ENCODE data around the gene E2F6.

E2F6 gene

GRCh38 chr2:11465485-11466306, at the start of gene E2F6:
TSS of gene E2F6 (minus strand) at chr2:11466161. CDS start at chr2:11465879, 282 bp downstream.
- DNase-seq, result peak; percentile 65 to 90 (median 82)

DNA sequence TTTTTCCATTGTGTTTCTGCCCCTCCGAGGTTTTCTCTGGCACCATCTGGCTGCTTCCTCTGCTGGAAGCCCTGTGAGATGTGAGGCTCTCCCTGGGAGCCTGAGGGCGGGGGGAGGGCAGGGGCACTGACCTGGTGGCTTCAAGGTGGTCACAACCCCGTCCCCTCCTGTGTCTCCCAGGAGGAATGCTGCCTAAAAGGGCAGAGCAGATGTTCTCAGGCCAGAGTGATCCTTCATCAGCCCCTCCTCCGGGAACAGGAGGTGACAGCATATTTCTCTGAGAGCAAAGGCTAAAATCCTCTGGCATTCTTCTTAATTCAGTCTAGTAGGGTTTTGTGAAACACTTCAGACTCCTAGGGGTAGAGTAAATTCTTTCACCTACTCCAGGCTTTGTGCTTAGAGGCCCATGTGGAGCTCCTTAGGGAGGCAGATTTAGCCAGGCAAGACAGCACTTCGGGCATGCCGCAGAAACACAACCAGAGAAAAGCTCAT, 49.6 kb upstream of the E2F6 start:
- DNase-seq, result no peak

GRCh38 chr2:11514904-11515303, 48.9 kb upstream of the E2F6 start:
- no peak for DNase-seq

DNA sequence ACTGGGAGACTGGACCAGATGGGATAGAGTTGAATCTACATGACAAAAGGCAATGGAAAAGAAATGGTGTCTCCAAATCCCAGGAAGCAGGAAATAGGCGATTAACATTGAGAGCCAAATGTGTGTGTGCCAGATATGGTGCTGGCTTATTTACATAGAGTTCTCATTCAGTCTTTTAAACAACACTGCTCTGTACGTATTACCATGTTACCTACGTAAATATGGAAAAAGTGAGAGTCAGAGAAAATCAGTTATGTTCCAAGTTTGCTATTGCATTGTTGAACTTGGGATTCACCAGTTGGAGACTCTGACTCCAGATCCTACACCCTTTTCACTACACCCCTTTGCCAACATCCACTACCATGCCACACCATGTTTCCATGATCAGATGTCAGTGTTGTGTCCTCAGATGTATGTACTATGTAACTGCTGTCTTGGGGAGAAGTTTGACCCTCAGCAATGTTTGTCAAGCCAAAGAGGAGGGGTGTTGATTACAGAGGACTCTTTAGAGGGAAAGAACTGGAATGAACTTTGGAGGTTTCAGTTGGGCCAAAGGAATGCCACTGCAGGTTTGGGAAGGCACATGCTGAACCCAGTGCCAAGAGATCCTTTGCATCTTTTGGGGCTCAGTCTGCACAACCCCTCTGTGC, 48.2 kb upstream of the E2F6 start:
- no peak for DNase-seq

DNA sequence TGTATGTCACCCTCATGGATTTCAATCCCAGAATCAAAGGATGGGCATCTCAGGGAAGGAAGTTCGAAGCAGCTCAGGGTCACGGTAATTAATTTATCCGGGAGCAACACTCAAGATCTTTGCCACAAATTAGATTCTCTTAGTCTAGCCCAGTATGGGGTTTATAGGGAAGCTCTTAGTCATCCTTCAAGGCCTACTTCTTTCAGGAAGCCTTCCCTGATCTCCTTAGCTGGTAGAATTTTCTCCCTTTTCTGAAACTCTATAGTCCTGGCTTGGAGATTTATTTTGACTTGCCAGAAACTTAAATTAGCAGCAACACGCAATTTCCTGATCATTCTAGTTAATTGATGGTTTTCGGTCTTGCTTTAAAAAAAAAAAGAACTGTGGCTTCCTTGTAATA, 47.4 kb upstream of the E2F6 start:
- no peak for DNase-seq

DNA sequence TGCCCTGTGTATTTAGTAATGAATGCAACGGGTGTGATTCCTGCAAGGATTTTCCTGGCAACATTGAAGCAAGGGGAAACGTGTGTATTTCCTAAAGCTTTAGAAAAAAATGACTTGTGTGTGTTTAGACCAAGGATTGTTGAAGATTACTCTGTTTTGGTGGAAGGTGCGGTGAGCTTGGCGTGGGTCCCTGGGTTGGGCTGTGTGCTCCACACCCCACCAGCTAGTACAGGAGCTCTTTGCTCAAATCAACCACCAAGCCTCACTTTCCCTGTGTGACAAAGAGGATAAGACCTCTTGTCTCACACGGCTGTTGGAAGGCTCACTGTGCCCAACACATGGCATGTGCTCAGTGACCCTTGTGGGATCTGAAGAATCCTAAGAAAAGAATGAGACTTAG, 46.5 kb upstream of the E2F6 start:
- DNase-seq, result no peak

DNA sequence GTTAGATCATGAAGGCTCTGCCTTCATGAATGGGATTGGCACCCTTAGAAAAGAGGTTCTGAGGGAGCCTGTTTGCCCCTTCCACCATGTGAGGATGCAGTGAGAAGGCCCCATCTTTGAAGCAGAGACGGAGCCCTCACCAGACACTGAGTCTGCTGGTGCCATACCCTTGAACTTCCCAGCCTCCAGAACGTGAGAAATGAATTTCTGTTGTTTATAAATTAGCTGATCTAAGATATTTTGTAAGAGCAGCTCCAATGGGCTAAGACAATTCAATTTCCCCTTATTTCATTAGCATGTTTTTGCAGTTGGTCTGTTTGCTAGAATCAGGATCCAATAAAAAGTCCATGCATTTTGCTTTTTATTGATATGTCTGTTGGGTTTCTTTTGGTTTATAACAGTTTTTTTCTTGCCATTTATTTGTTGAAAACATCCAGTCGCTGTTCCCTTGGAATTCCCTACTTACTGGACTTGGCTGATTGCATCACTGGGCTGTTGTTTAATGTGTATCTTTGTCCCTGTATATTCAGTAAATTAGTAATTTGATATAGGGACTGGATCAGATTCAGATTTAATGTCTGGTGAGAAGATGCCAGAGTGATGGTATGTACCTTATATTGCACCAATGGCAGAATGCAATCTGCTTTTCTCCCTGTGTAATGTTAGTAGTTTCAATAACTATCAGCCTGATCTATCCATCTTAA, 43.8 kb upstream of the E2F6 start:
- no peak for DNase-seq

- no peak for DNase-seq
These were observed 42.3 kb upstream of the E2F6 start for GRCh38 chr2:11508279-11508678.

DNA sequence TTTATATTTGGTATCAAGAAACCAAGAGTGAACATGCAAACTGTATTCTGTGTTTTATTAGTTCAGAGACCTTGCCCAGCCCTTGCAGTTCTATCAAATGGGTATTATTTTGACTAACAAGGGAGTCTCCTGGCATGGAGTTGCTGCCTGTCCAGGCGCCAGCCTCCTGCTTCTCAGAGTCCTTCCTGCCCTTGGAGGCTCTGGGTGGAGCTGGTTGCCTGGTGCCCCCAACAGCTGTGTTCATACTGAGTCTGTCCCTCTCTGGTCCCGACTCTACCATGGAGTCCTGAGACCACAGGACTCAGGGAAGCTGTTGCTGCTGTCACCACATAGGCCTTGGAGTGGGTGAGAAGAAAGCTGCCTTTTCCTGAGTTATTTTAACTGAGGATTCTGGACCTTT, 41.6 kb upstream of the E2F6 start:
- no peak for DNase-seq

DNA sequence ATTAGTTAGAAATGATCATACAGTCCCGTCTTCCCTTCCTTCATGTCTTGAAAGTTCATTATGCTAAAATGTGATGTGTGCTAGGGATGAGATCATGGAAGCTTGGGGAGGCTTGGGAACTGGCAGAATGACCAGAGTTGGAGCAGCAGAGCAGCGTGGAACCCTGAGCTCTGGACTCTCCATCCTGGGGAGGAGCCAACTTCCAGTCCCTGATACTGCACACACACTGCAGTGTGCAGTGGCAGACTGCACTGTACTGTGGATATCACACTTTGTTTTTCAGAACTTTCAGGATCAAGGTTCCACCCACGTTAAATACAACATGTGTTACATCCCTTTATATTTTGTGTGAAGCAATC, 40.6 kb upstream of the E2F6 start:
- no peak for DNase-seq

DNA sequence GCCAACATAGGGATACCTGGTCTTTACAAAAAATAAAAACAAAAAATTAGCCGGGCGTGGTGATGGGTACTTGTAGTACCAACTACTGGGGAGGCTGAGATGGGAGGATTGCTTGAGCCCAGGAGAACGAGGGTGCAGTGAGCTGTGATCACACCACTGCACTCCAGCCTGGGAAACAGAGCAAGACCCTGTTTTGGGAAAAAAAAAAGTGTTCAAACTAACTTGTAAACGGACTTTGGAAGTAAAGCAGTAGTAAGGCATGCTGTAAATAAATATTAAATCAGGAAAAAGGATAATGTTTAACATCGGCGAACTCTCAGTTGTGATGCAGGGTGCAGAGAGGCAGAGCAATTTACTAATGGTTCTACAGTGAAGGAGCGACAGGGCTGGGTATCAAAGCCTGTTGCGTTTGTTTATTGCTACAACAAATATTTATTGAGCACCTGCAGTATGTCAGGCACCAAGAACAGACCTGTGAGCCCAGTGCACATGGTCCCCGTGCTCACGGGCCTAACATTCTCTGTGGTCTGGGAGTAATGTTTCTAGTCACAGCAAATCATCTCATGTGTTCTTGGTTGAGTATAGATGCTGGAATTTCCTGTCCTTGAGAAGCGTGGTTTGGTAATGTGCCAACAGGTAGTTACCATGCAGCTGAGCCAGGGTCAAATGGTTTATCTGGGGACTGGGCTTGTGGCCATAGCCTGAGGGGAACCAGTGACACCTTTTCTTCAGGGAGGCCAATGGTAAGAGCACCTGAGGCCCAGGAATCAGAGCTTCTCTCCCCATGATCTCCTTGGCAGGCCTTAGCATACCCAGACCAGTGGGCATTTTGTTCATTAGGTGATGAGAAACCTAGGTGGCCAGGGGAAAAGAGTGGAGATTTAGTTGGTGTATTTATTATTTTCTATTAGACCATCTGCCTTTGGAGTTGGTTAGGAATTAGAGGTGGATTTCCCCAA, 40.0 kb upstream of the E2F6 start:
- no peak for DNase-seq

GRCh38 chr2:11503354-11503927, 37.5 kb upstream of the E2F6 start:
- no peak for DNase-seq

DNA sequence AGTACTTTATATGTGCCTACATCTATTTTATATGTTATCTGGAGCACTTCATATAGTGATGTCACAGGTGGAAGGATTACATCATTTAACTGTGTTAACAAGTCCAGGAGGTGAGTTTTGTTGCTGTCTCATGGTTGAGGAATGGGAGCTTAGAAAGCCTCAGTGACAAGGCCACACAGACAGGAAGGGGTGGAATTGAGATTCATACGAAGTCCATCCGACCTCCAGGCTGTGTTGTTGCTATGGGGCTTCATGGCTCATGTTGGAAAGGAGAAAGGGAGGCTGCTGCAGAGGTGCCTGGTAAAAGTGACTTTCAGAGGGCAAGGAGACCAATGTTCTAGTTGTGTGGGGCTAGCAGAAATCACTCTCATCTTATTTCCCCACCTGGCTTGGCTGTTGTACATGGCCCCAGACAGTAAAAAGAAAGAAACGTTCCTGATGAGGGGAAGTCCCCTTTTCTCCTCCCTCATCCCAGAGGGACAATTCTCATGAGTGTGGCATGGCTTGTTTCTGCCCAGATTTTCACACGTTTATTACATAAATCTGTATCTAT, 36.9 kb upstream of the E2F6 start:
- no peak for DNase-seq

- no peak for DNase-seq
These were observed 34.8 kb upstream of the E2F6 start for GRCh38 chr2:11500702-11501303.

DNA sequence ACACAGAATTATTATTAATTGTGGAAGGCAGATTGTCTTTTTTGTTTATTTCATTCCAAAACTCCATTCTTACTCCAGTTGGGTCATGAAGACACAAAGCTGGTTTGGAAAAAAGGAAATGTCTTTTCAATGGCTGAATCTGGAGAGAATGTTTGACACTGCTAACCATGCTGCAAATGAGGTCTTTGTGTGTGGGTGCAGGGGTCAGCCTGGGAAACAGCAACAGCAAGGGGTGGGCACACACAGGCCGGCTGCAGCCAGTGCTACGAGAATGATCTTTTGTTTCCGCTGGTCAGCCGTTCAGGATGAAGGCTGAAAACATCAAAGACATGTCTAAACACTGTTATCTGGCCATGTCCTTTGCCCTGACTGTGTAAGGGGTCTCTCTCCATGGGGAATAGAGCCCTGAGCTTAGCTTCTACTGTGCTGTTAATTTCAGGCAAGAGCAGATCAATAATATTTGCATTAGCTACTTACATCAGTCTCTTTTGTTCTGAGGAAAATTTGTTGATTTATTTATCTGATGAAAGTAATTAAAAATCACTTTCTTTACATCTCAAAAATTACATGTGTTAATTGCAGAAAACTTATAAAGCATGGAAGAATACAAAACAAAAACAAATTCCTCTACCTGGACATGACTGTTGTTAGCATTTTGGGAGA, 33.3 kb upstream of the E2F6 start:
- DNase-seq, result no peak

DNA sequence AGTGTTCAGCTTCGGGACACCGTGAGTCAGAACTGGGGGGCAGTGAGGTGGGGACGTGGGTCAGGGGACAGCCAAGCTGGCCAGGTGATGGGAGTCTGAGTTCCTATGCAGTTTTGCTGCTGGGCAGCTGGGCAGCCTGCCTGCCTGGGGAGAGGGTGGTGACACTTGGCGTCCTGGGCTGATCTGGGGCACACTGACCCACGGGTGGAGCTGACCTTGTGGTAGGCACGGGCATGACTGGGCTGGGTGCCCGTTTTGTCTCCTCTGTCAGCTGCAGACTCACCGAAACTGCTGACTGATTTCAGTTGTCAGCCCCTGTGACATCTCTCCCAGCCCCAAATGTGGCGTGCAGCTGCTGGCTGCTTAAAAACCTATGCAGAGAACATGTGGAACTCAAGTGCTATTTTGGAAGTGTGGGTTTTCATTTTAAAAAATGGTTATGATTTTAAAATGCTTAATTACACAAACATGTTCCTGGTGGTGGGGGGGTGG, 32.6 kb upstream of the E2F6 start:
- DNase-seq, result no peak

GRCh38 chr2:11495844-11496681, 30.1 kb upstream of the E2F6 start:
- no peak for DNase-seq

- no peak for DNase-seq
These were observed 28.3 kb upstream of the E2F6 start for GRCh38 chr2:11494310-11494709.

- DNase-seq, result no peak
These were observed 27.3 kb upstream of the E2F6 start for GRCh38 chr2:11493282-11493681.

- no peak for DNase-seq
These were observed 26.8 kb upstream of the E2F6 start for GRCh38 chr2:11492720-11493119.

Data from stimulated activated naive CD4-positive, alpha-beta T cell (primary cell).